HEK293 (cell line): ENCODE data around the gene PPP1R12C.

Experiments used
- EGR2 ChIP-seq: fragments of 450-650 bp; formaldehyde crosslinking; IDR thresholded peaks from 2 replicates; pipeline ENCODE4 v1.5.1; 2016; ENCODE audit warnings: low read depth, missing biosample characterization, missing genetic modification characterization
- GFI1B ChIP-seq: fragments of 450-650 bp; formaldehyde crosslinking; IDR thresholded peaks from 2 replicates; pipeline ENCODE4 v1.5.1; 2016; ENCODE audit warnings: missing biosample characterization, missing genetic modification characterization
- GLIS1 ChIP-seq: fragments of 450-650 bp; formaldehyde crosslinking; IDR thresholded peaks from 2 replicates; pipeline ENCODE4 v1.5.1; 2016; ENCODE audit warnings: missing biosample characterization, missing genetic modification characterization
- HOXC10 ChIP-seq: sonication (generic); formaldehyde crosslinking; IDR thresholded peaks from 2 replicates; pipeline ENCODE4 v1.8.1; 2023; ENCODE audit warnings: mild to moderate bottlenecking, missing genetic modification reagents
- KLF16 ChIP-seq: fragments of 450-650 bp; formaldehyde crosslinking; IDR thresholded peaks from 2 replicates; pipeline ENCODE4 v1.5.1; 2017; ENCODE audit warnings: missing biosample characterization, missing genetic modification characterization
- SP7 ChIP-seq: fragments of 450-650 bp; formaldehyde crosslinking; IDR thresholded peaks from 2 replicates; pipeline ENCODE4 v1.5.1; 2016; ENCODE audit warnings: missing biosample characterization, missing genetic modification characterization
- YY1 ChIP-seq: fragments of 450-650 bp; formaldehyde crosslinking; IDR thresholded peaks from 2 replicates; pipeline ENCODE4 v1.5.1; 2018; ENCODE audit warnings: missing biosample characterization, missing genetic modification characterization
- ZBTB21 ChIP-seq: fragments of 450-650 bp; formaldehyde crosslinking; IDR thresholded peaks from 2 replicates; pipeline ENCODE4 v1.5.1; 2017; ENCODE audit warnings: missing biosample characterization, missing genetic modification characterization
- ZFP41 ChIP-seq: fragments of 450-650 bp; formaldehyde crosslinking; IDR thresholded peaks from 2 replicates; pipeline ENCODE4 v1.5.1; 2016; ENCODE audit warnings: missing biosample characterization, missing genetic modification characterization, borderline replicate concordance
- ZNF133 ChIP-seq: fragments of 450-650 bp; formaldehyde crosslinking; IDR thresholded peaks from 2 replicates; pipeline ENCODE4 v1.5.1; 2016; ENCODE audit warnings: missing biosample characterization, missing genetic modification characterization
- ZNF2 ChIP-seq: fragments of 450-650 bp; formaldehyde crosslinking; IDR thresholded peaks from 2 replicates; pipeline ENCODE4 v1.5.1; 2016; ENCODE audit warnings: missing biosample characterization, missing genetic modification characterization
- ZNF23 ChIP-seq: fragments of 450-650 bp; formaldehyde crosslinking; IDR thresholded peaks from 2 replicates; pipeline ENCODE4 v1.5.1; 2016; ENCODE audit warnings: missing biosample characterization, missing genetic modification characterization, borderline replicate concordance
- ZNF274 ChIP-seq, 2 experiments: fragments of 200-500 bp in 1 of 2; fragments of 450-650 bp in 1 of 2; sonication (Bioruptor generic) in 1 of 2; formaldehyde crosslinking in 1 of 2; IDR thresholded peaks; 2 replicates each; pipeline versions ENCODE4 v1.5.1 to v1.6.1; 2014 to 2016; ENCODE audit warnings: borderline replicate concordance in 1 of 2, inconsistent platforms in 1 of 2, low read length in 1 of 2, missing biosample characterization in 1 of 2, missing genetic modification characterization in 1 of 2
- ZNF48 ChIP-seq: fragments of 450-650 bp; formaldehyde crosslinking; IDR thresholded peaks from 2 replicates; pipeline ENCODE4 v1.5.1; 2016; ENCODE audit warnings: missing biosample characterization, missing genetic modification characterization
- ZNF514 ChIP-seq: fragments of 450-650 bp; formaldehyde crosslinking; IDR thresholded peaks from 2 replicates; pipeline ENCODE4 v1.5.1; 2016; ENCODE audit warnings: missing biosample characterization, missing genetic modification characterization
- ZNF521 ChIP-seq: fragments of 450-650 bp; formaldehyde crosslinking; IDR thresholded peaks from 2 replicates; pipeline ENCODE4 v1.5.1; 2017; ENCODE audit warnings: missing biosample characterization, mild to moderate bottlenecking, missing genetic modification characterization
- ZNF621 ChIP-seq: fragments of 450-650 bp; formaldehyde crosslinking; IDR thresholded peaks from 2 replicates; pipeline ENCODE4 v1.5.1; 2017; ENCODE audit warnings: missing biosample characterization, missing genetic modification characterization
- ZNF658 ChIP-seq: fragments of 450-650 bp; formaldehyde crosslinking; IDR thresholded peaks from 2 replicates; pipeline ENCODE4; 2016; ENCODE audit warnings: missing biosample characterization, missing genetic modification characterization
- ZNF785 ChIP-seq: fragments of 450-650 bp; formaldehyde crosslinking; IDR thresholded peaks from 2 replicates; pipeline ENCODE4 v1.5.1; 2016; ENCODE audit warnings: missing biosample characterization, missing genetic modification characterization
- ZNF791 ChIP-seq: fragments of 450-650 bp; formaldehyde crosslinking; IDR thresholded peaks from 2 replicates; pipeline ENCODE4 v1.5.1; 2016; ENCODE audit warnings: missing biosample characterization, missing genetic modification characterization
- ZSCAN16 ChIP-seq: fragments of 450-650 bp; formaldehyde crosslinking; IDR thresholded peaks from 2 replicates; pipeline ENCODE4 v1.5.1; 2016; ENCODE audit warnings: missing biosample characterization, missing genetic modification characterization
- TF ChIP-seq, protein P1 (sequence below): fragments of 450-650 bp; IDR thresholded peaks from 2 replicates; pipeline ENCODE4 v1.5.1; 2018; ENCODE audit warnings: missing biosample characterization, missing genetic modification characterization
- TF ChIP-seq, protein P2 (sequence below): fragments of 450-650 bp; formaldehyde crosslinking; IDR thresholded peaks from 2 replicates; pipeline ENCODE4 v1.5.1; 2017; ENCODE audit warnings: missing biosample characterization, missing genetic modification characterization
- TF ChIP-seq, protein P3 (sequence below): fragments of 450-650 bp; formaldehyde crosslinking; IDR thresholded peaks from 2 replicates; pipeline ENCODE4; 2016; ENCODE audit warnings: missing biosample characterization, missing genetic modification characterization
- TF ChIP-seq, protein P4 (sequence below): fragments of 450-650 bp; formaldehyde crosslinking; IDR thresholded peaks from 2 replicates; pipeline ENCODE4 v1.5.1; 2017; ENCODE audit warnings: missing biosample characterization, missing genetic modification characterization
- TF ChIP-seq, protein P5 (sequence below): fragments of 450-650 bp; formaldehyde crosslinking; IDR thresholded peaks from 2 replicates; pipeline ENCODE4 v1.5.0; 2017; ENCODE audit warnings: missing biosample characterization, missing genetic modification characterization, borderline replicate concordance
- TF ChIP-seq, protein P6 (sequence below): fragments of 450-650 bp; formaldehyde crosslinking; IDR thresholded peaks from 2 replicates; pipeline ENCODE4 v1.5.1; 2016; ENCODE audit warnings: missing biosample characterization, missing genetic modification characterization
- TF ChIP-seq, protein P7 (sequence below): fragments of 450-650 bp; formaldehyde crosslinking; IDR thresholded peaks from 2 replicates; pipeline ENCODE4 v1.5.1; 2016; ENCODE audit warnings: missing biosample characterization, missing genetic modification characterization

Gene PPP1R12C

DNA sequence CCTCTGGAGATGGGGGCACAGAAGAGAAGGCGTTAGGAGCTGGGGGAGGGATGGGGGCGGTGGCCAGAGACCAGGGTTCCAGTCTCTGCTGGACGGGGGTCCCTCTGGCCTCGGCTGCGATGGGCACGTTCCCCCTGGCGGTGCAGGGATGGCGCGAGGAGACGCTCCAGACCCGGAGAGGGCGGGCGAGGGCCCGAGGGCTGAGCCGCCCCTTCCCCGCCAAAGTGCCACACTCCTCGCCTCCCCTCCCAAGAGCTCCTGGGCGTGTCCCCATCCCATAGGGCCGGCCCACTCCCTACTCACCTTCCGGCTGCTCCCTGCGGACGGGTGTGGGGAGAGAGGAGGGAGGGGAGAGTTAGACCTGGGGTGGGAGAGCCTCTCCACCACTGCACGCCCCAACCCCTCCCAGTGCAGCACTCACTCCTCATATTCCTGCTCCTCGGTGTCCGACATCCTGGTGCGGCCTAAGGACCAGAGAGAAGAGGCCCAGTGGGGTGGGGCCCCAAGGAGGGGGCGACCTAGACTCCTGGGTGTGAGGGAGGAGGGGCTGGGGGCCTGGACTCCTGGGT lies 29.4 kb upstream of the PPP1R12C start (continued):
- TF ChIP-seq HOXC10 (no peak), ZNF621 (tag by site-specific recombination) (no peak), EGR2 (tag by site-specific recombination) (peak; percentile 39; the same call in 1 of the 2 replicates), GFI1B (tag by site-specific recombination) (no peak), ZNF791 (tag by site-specific recombination) (no peak), ZNF658 (tag by site-specific recombination) (no peak), ZNF48 (tag by site-specific recombination) (no peak), ZNF133 (tag by site-specific recombination) (no peak), ZFP41 (tag by site-specific recombination) (no peak), YY1 (tag by site-specific recombination) (no peak), GLIS1 (tag by site-specific recombination) (peak; percentile 76), SP7 (tag by site-specific recombination) (peak; percentile 35), ZNF23 (tag by site-specific recombination) (no peak), ZNF274 (IDR thresholded peaks at IDR 0.05; ENCODE audit: low read length) (no peak), ZNF274 (tag by site-specific recombination; IDR thresholded peaks at IDR 0.05; ENCODE audit: borderline replicate concordance) (no peak), ZBTB21 (tag by site-specific recombination) (no peak), ZNF521 (no peak), ZNF2 (no peak), ZNF514 (tag by site-specific recombination) (no peak), ZNF785 (tag by site-specific recombination) (no peak), KLF16 (tag by site-specific recombination) (no peak; the same call in 1 of the 2 replicates), ZSCAN16 (tag by site-specific recombination) (no peak)
- TF ChIP-seq, protein P1, sequence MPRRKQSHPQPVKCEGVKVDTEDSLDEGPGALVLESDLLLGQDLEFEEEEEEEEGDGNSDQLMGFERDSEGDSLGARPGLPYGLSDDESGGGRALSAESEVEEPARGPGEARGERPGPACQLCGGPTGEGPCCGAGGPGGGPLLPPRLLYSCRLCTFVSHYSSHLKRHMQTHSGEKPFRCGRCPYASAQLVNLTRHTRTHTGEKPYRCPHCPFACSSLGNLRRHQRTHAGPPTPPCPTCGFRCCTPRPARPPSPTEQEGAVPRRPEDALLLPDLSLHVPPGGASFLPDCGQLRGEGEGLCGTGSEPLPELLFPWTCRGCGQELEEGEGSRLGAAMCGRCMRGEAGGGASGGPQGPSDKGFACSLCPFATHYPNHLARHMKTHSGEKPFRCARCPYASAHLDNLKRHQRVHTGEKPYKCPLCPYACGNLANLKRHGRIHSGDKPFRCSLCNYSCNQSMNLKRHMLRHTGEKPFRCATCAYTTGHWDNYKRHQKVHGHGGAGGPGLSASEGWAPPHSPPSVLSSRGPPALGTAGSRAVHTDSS (tag by site-specific recombination) = peak; percentile 39; the same call in 1 of the 2 replicates
- TF ChIP-seq, protein P2, sequence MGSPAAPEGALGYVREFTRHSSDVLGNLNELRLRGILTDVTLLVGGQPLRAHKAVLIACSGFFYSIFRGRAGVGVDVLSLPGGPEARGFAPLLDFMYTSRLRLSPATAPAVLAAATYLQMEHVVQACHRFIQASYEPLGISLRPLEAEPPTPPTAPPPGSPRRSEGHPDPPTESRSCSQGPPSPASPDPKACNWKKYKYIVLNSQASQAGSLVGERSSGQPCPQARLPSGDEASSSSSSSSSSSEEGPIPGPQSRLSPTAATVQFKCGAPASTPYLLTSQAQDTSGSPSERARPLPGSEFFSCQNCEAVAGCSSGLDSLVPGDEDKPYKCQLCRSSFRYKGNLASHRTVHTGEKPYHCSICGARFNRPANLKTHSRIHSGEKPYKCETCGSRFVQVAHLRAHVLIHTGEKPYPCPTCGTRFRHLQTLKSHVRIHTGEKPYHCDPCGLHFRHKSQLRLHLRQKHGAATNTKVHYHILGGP (tag by site-specific recombination) = no peak
- TF ChIP-seq, protein P3, sequence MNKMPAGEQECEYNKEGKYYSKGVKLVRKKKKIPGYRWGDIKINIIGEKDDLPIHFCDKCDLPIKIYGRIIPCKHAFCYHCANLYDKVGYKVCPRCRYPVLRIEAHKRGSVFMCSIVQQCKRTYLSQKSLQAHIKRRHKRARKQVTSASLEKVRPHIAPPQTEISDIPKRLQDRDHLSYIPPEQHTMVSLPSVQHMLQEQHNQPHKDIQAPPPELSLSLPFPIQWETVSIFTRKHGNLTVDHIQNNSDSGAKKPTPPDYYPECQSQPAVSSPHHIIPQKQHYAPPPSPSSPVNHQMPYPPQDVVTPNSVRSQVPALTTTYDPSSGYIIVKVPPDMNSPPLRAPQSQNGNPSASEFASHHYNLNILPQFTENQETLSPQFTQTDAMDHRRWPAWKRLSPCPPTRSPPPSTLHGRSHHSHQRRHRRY (tag by site-specific recombination) = no peak
- TF ChIP-seq, protein P4, sequence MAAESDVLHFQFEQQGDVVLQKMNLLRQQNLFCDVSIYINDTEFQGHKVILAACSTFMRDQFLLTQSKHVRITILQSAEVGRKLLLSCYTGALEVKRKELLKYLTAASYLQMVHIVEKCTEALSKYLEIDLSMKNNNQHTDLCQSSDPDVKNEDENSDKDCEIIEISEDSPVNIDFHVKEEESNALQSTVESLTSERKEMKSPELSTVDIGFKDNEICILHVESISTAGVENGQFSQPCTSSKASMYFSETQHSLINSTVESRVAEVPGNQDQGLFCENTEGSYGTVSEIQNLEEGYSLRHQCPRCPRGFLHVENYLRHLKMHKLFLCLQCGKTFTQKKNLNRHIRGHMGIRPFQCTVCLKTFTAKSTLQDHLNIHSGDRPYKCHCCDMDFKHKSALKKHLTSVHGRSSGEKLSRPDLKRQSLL (tag by site-specific recombination) = no peak
- TF ChIP-seq, protein P5, sequence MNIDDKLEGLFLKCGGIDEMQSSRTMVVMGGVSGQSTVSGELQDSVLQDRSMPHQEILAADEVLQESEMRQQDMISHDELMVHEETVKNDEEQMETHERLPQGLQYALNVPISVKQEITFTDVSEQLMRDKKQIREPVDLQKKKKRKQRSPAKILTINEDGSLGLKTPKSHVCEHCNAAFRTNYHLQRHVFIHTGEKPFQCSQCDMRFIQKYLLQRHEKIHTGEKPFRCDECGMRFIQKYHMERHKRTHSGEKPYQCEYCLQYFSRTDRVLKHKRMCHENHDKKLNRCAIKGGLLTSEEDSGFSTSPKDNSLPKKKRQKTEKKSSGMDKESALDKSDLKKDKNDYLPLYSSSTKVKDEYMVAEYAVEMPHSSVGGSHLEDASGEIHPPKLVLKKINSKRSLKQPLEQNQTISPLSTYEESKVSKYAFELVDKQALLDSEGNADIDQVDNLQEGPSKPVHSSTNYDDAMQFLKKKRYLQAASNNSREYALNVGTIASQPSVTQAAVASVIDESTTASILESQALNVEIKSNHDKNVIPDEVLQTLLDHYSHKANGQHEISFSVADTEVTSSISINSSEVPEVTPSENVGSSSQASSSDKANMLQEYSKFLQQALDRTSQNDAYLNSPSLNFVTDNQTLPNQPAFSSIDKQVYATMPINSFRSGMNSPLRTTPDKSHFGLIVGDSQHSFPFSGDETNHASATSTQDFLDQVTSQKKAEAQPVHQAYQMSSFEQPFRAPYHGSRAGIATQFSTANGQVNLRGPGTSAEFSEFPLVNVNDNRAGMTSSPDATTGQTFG = no peak
- TF ChIP-seq, protein P6, sequence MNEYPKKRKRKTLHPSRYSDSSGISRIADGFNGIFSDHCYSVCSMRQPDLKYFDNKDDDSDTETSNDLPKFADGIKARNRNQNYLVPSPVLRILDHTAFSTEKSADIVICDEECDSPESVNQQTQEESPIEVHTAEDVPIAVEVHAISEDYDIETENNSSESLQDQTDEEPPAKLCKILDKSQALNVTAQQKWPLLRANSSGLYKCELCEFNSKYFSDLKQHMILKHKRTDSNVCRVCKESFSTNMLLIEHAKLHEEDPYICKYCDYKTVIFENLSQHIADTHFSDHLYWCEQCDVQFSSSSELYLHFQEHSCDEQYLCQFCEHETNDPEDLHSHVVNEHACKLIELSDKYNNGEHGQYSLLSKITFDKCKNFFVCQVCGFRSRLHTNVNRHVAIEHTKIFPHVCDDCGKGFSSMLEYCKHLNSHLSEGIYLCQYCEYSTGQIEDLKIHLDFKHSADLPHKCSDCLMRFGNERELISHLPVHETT (tag by site-specific recombination) = no peak
- TF ChIP-seq, protein P7, sequence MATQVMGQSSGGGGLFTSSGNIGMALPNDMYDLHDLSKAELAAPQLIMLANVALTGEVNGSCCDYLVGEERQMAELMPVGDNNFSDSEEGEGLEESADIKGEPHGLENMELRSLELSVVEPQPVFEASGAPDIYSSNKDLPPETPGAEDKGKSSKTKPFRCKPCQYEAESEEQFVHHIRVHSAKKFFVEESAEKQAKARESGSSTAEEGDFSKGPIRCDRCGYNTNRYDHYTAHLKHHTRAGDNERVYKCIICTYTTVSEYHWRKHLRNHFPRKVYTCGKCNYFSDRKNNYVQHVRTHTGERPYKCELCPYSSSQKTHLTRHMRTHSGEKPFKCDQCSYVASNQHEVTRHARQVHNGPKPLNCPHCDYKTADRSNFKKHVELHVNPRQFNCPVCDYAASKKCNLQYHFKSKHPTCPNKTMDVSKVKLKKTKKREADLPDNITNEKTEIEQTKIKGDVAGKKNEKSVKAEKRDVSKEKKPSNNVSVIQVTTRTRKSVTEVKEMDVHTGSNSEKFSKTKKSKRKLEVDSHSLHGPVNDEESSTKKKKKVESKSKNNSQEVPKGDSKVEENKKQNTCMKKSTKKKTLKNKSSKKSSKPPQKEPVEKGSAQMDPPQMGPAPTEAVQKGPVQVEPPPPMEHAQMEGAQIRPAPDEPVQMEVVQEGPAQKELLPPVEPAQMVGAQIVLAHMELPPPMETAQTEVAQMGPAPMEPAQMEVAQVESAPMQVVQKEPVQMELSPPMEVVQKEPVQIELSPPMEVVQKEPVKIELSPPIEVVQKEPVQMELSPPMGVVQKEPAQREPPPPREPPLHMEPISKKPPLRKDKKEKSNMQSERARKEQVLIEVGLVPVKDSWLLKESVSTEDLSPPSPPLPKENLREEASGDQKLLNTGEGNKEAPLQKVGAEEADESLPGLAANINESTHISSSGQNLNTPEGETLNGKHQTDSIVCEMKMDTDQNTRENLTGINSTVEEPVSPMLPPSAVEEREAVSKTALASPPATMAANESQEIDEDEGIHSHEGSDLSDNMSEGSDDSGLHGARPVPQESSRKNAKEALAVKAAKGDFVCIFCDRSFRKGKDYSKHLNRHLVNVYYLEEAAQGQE = no peak
